GM12874 (cell line): ENCODE data around the gene TOP3B.

ENCODE experiments used
- CTCF ChIP-seq: IDR thresholded peaks from 2 replicates; pipeline ENCODE4 v1.5.1; 2011; ENCODE audit warnings: low read depth, mild to moderate bottlenecking, control low read depth, low read length, moderate library complexity; ENCODE audit not compliant: insufficient read depth

Gene TOP3B

GRCh38 chr22:21996175-21996720, 13.7 kb upstream of the TOP3B start:
- no peak for TF ChIP-seq CTCF

- TF ChIP-seq CTCF = no peak
Observed at GRCh38 chr22:21995660-21996059, 13.1 kb upstream of the TOP3B start.

- no peak for TF ChIP-seq CTCF
Observed at GRCh38 chr22:21994881-21995444, 12.4 kb upstream of the TOP3B start.

- no peak for TF ChIP-seq CTCF
Observed at GRCh38 chr22:21992593-21993237, 10.1 kb upstream of the TOP3B start.

- no peak for TF ChIP-seq CTCF
Observed at GRCh38 chr22:21991774-21992173, 9.2 kb upstream of the TOP3B start.

GRCh38 chr22:21991304-21991596, 8.7 kb upstream of the TOP3B start:
- no peak for TF ChIP-seq CTCF

GRCh38 chr22:21990445-21991303, 8.1 kb upstream of the TOP3B start:
- TF ChIP-seq CTCF = no peak
